Suprapubic skin (tissue), 4 donors: Measurements from ENCODE around the gene ZC3HAV1.

Experiments used
- EP300 ChIP-seq: sonication (generic); formaldehyde crosslinking; IDR thresholded peaks from one replicate; pipeline ENCODE4 v1.6.1; 2017; ENCODE audit warnings: antibody characterized with exemption
- POLR2A ChIP-seq, 2 donors: fragments of 450-650 bp; IDR thresholded peaks; one replicate each; pipeline ENCODE4 v1.6.1; 2017; ENCODE audit warnings: antibody characterized with exemption in 2 of 2, mild to moderate bottlenecking in 2 of 2, moderate library complexity in 2 of 2
- POLR2AphosphoS5 ChIP-seq, 3 donors: sonication (generic); formaldehyde crosslinking; IDR thresholded peaks; one replicate each; pipeline ENCODE4 v1.6.1; 2017; ENCODE audit warnings: antibody characterized with exemption in 3 of 3
- TF ChIP-seq, protein P1 (sequence below), 2 donors: fragments of 200-600 bp in 1 of 2; fragments of 450-650 bp in 1 of 2; sonication (generic) in 1 of 2; IDR thresholded peaks; one replicate each; pipeline ENCODE4 v1.5.1; 2016 to 2019; ENCODE audit warnings: antibody characterized with exemption in 2 of 2, mild to moderate bottlenecking in 1 of 2, moderate library complexity in 1 of 2

DNA sequence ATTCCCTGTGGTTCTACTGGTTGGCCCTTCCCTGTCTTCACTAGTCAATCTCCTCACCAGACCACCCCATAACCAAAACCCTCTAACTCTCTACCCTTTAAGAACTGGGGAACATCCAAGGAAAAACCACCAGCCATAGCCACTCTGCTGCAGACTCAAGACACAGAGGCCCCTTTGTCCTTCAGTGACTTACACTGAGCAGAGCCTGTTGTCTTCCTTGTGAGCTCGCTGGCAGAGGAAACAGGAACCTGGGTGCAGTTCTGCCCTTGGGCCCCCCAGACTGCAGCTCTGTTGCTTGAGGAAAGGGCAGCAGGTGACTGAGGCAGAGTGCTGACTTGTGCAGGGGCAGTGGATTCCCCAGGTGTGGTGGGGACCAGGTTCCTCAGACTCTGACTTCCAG lies 30.6 kb downstream of the ZC3HAV1 start:
- TF ChIP-seq, protein P1, sequence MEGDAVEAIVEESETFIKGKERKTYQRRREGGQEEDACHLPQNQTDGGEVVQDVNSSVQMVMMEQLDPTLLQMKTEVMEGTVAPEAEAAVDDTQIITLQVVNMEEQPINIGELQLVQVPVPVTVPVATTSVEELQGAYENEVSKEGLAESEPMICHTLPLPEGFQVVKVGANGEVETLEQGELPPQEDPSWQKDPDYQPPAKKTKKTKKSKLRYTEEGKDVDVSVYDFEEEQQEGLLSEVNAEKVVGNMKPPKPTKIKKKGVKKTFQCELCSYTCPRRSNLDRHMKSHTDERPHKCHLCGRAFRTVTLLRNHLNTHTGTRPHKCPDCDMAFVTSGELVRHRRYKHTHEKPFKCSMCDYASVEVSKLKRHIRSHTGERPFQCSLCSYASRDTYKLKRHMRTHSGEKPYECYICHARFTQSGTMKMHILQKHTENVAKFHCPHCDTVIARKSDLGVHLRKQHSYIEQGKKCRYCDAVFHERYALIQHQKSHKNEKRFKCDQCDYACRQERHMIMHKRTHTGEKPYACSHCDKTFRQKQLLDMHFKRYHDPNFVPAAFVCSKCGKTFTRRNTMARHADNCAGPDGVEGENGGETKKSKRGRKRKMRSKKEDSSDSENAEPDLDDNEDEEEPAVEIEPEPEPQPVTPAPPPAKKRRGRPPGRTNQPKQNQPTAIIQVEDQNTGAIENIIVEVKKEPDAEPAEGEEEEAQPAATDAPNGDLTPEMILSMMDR (IDR thresholded peaks at IDR 0.05): no peak
- TF ChIP-seq EP300: no peak
- TF ChIP-seq POLR2A (IDR thresholded peaks at IDR 0.05): no peak
- TF ChIP-seq POLR2AphosphoS5 (IDR thresholded peaks at IDR 0.05): no peak
